Cardiac fibroblast (primary cell): ENCODE results near the gene ZNF514.
"Not testable (repeated sequence)": the region's sequence is repeated elsewhere in the genome, so short reads cannot be mapped to it uniquely, and the experiment has no call there.

Source experiments
- DNase-seq, 2 donors: peaks; one replicate each; pipeline versions ENCODE4 v3.0.0 to v3.0.0-alpha.2; 2010; ENCODE audit warnings: low read depth in 2 of 2
- H3K4me3 ChIP-seq, 2 donors: replicated peaks in 1 of 2; 1 replicate in 1 of 2; 2 replicates in 1 of 2; pipeline ENCODE4 v1.5.1; 2011; ENCODE audit warnings: low read depth in 2 of 2, low read length in 2 of 2, mild to moderate bottlenecking in 2 of 2, moderate library complexity in 1 of 2
- CTCF ChIP-seq: IDR thresholded peaks from one replicate; pipeline ENCODE4 v1.5.1; 2011; ENCODE audit warnings: low read depth, mild to moderate bottlenecking, low read length, inconsistent platforms

Gene ZNF514

GRCh38 chr2:95192956-95193355 is 33.3 kb upstream of the ZNF514 start:
- DNase-seq: peak; percentile 21 to 46
- not testable (repeated sequence) for H3K4me3 ChIP-seq
- TF ChIP-seq CTCF: peak; percentile 55

- no peak overlapping the region for H3K4me3 ChIP-seq
- no peak for DNase-seq
- no peak for TF ChIP-seq CTCF
Observed at GRCh38 chr2:95185973-95186372, 26.3 kb upstream of the ZNF514 start.

- H3K4me3 ChIP-seq: no peak overlapping the region
- no peak for TF ChIP-seq CTCF
- DNase-seq: no peak
Observed at GRCh38 chr2:95185197-95185596, 25.5 kb upstream of the ZNF514 start.

- DNase-seq: no peak
- no peak overlapping the region for H3K4me3 ChIP-seq
- no peak for TF ChIP-seq CTCF
Observed at GRCh38 chr2:95181774-95182173, 22.1 kb upstream of the ZNF514 start.

GRCh38 chr2:95179451-95179850 is 19.8 kb upstream of the ZNF514 start:
- no peak for DNase-seq
- H3K4me3 ChIP-seq: no peak overlapping the region
- no peak for TF ChIP-seq CTCF

GRCh38 chr2:95174031-95174542 is 14.4 kb upstream of the ZNF514 start:
- no peak for DNase-seq
- TF ChIP-seq CTCF: no peak
- H3K4me3 ChIP-seq: no peak overlapping the region

- DNase-seq: no peak
- no peak overlapping the region for H3K4me3 ChIP-seq
- no peak for TF ChIP-seq CTCF
Observed at GRCh38 chr2:95171902-95172301, 12.3 kb upstream of the ZNF514 start.
